Endothelial cell of hepatic sinusoid (primary cell): ENCODE data around the gene PLG.
"Not testable (repeated sequence)": the region's sequence is repeated elsewhere in the genome, so short reads cannot be mapped to it uniquely, and the experiment has no call there.

Source experiments
- in situ Hi-C: cut with HindIII; loops from 2 replicates; pipeline ENCODE4 v1.10.0; 2017; ENCODE audit warnings: low sequenced_read_pairs

The PLG gene

GRCh38 chr6:160697826-160698225, 4.2 kb upstream of the PLG start:
- in situ Hi-C loops, result no loop called here

- in situ Hi-C loops, result not testable (repeated sequence)
Observed at GRCh38 chr6:160704688-160705087, 2.6 kb downstream of the PLG start.

GRCh38 chr6:160708993-160709392, 6.9 kb downstream of the PLG start:
- in situ Hi-C loops, result not testable (repeated sequence)

GRCh38 chr6:160714731-160715316, 12.8 kb downstream of the PLG start:
- in situ Hi-C loops, result loop anchor here (5.0 kb wide), 1 partner anchor 47 kb away; no protein-coding TSS in a partner anchor

DNA sequence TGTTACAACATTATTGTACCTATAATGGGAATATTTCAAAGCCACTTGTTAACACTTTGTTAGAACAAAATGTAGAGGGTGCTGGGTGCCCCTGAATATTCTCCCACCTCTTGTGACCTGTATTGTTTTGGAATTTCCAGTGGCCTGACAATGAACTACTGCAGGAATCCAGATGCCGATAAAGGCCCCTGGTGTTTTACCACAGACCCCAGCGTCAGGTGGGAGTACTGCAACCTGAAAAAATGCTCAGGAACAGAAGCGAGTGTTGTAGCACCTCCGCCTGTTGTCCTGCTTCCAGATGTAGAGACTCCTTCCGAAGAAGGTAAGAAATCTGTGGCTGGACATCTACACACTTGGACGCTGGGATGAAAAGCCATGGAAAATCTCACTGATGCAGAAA, 28.9 kb downstream of the PLG start:
- in situ Hi-C loops, result no loop called here

DNA sequence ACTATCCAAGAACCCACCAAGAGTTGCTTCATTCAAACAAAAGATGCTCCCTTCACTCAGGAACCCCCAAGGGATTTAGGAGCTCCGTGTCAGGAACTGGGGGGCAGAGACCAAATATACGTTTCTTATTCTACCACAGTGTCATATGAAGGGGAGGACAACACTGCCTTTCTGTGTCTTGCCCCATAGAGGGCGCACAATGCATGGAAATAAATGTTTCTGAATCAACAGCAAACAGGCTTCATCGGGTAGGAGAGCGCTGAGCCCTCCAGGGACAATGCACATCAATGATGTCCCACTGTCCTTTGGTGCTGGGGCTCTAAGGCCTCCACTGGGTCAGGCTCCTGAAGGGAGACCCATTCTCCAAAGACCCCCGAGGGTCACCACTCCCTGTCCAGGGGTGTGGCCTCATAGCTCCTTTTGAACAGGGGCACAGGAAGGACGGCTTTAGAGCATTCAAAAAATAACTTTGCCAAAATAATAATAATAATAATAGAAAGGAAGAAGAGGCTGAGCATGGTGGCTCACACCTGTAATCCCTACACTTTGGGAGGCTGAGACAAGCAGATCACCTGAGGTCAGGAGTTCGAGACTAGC, 31.1 kb downstream of the PLG start:
- in situ Hi-C loops, result no loop called here

DNA sequence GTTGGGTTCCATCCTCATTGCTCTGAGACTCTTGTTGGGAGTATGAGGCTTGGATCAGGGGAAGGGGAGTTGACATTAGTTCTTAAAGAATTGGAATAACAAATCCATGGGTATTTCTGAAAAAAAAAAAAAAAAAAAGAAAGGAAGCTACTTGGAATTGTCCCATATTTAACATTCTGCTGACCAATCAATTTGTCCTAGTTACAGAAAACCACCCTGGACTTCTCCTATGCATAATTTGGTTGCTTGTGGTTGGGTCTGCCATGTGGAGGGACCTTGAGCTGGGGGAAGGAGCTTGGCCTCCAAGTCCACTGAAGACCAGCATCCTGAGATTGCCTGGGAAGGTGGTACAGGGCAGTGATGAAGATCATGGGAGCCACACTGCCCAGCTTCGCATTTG, 32.6 kb downstream of the PLG start:
- in situ Hi-C loops, result no loop called here

GRCh38 chr6:160735523-160735922, 33.5 kb downstream of the PLG start:
- in situ Hi-C loops, result no loop called here

- in situ Hi-C loops, result no loop called here
Observed at GRCh38 chr6:160737934-160738333, 35.9 kb downstream of the PLG start.

- in situ Hi-C loops, result no loop called here
Observed at GRCh38 chr6:160739955-160740354, 37.9 kb downstream of the PLG start.

DNA sequence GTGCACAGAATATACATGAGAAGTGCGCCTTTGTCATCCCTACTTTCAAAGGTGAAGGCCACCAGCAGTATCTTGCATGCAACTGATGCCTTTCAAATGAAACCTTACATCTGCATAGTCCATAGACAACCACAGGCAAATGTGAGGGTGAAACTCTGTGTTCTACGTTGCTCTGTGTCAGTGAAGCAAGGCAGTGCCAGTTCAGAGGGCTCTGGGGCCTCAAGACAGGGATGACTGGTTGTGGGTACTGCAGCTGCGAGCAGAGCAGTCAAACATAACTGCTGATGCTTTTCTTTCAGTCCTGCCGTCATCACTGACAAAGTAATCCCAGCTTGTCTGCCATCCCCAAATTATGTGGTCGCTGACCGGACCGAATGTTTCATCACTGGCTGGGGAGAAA, 39.0 kb downstream of the PLG start:
- in situ Hi-C loops, result not testable (repeated sequence)

DNA sequence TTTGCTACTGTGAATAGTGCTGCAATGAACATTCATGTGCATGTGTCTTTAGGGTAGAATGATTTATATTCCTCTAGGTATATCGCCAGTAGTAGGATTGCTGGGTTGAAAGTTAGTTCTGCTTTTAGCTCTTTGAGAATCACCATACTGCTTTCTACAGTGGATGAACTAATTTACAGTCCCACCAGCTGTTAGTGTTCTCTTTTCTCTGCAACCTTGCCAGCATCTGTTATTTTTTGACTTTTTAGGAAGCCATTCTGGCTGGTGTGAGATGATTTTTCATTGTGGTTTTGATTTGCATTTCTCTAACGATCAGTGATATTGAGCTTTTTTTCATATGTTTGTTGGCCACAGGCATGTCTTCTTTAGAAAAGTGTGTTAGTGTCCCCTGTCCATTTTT, 40.0 kb downstream of the PLG start:
- in situ Hi-C loops, result no loop called here

DNA sequence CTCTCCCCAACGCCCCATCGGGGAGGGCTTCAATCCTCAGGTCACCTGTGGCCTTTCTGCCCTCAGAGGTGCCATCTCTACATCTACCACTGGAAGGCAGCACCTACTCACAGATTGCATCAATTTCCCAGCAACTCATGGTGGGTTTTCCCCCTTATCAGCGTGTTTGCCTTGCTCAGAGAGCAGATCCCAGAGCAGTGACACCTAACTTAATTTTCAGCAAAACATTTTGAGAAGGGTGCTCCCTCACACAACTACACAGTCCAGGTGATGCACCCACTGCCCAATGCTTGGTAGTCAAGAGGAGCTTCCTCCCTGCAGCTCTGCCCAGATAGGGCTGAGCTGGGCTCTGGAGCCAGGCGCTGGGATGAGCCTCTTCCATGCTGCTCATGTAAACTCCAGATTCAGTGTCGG, 48.2 kb downstream of the PLG start:
- in situ Hi-C loops, result no loop called here

DNA sequence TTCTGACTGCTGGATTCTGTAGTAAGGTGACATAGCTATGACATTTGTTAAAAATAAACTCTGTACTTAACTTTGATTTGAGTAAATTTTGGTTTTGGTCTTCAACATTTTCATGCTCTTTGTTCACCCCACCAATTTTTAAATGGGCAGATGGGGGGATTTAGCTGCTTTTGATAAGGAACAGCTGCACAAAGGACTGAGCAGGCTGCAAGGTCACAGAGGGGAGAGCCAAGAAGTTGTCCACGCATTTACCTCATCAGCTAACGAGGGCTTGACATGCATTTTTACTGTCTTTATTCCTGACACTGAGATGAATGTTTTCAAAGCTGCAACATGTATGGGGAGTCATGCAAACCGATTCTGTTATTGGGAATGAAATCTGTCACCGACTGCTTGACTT, 51.2 kb downstream of the PLG start:
- in situ Hi-C loops, result not testable (repeated sequence)

- in situ Hi-C loops, result no loop called here
Observed at GRCh38 chr6:160755165-160755564, 53.1 kb downstream of the PLG start.

DNA sequence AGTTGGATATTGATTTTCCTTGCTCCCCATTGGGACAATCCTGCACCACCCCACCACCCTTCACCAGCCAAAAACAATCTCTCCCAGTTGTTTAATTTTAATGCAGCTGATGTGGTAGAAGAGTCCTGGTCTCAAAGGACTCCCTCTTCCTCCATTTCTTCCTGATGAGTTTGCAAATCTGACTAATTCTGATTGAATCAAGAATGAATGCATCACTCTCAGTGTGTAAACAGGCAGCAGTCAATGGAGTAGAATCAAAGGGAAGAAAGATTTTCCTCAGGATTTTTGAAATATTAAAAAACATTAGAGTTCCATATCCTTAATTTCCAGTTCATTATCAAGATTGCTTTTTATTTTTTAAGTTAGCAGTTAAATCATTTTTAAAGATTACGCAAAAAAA, 54.0 kb downstream of the PLG start:
- in situ Hi-C loops, result no loop called here

DNA sequence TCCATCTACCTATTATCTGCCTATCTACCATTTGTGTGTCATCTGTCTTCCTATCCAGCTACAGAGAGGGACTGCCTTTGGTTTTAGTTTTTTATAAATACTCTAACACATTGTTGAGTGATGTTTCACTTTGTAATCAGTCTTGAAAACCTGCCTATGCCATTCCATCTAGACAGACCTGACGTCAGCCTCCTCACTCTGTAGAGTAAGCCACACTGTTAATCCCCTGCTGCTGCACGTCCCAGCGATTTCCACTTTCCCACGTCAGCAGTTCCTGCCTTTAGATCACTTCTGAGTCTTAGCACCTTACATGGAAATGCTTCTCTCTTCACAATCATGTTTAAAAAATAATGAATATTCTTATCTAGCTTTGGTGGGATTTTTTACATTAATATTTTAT, 54.8 kb downstream of the PLG start:
- in situ Hi-C loops, result no loop called here

- in situ Hi-C loops, result loop anchor here (5.0 kb wide), 1 partner anchor 48 kb away; no protein-coding TSS in a partner anchor
Observed at GRCh38 chr6:160764847-160765246, 62.8 kb downstream of the PLG start.

DNA sequence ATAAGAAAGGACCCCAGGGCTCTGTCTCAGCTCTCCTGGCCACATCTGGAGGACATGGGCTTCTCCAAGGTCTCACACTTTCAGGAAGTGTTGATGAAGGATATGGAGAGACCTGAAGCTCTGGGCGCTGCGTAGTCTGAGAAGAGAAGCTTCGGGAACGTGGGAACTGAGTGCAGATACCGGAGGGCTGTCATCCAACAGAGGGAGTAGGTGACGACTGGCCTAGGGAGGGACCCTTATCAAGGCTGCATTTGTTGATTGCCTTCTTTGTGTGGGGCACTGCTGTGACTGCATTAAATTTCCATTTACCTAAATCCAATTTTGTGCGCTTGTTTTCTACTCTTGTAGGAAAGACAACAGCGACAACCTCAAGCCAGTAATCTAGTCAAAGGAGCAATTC, 63.4 kb downstream of the PLG start:
- in situ Hi-C loops, result no loop called here

- in situ Hi-C loops, result no loop called here
Observed at GRCh38 chr6:160766657-160766988, 64.6 kb downstream of the PLG start.

DNA sequence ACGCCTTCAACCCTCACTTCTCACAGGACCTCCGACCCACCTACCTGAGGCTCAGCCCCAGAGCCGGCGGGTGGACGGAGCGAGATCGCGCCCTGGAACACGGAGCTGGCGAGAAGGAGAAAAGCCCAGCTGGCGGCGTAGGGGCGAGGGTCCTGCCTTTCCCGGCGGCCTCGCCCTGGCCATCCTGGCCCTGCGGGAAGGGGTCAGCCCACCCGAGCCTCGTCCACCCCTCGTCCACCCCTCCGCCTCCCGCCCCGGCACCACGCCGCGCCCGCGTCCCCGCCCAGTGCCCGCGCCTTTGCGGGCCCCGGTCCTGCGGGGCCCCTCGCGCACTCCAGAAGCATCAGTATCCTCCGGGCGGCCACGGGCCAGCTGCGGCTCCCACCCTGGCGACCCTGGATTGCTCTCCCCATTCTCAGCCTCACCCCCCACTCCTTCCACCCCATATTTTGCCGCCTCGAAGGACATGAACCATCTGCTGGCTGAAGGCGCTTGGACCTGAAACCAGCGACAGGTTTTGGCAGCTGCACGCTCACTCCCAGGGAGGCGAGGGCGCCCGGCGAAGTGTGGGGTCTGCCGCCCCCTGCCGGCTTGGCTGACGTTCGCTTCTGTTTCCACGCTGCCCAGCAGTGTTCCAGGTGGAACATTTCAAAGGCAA, 65.1 kb downstream of the PLG start:
- in situ Hi-C loops, result no loop called here

DNA sequence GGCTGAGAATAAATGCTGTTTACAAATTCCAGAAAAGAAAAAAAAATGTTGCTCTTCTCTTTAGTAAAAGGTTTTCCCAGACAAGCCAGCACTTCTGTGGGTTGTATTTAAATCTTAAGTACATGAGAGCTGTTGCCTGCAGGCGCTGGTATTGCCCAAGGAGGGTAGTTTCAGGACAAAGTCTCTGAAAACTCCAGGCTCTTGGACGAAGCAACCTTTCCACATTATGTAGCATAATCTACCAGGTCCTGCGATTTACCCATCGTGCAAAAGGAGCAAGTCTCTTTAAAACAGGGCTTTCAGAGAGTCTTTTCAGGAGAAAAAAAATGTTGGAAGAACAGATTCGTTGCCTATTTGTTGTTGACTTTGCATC, 65.6 kb downstream of the PLG start:
- in situ Hi-C loops, result no loop called here

- in situ Hi-C loops, result no loop called here
Observed at GRCh38 chr6:160768101-160768500, 66.1 kb downstream of the PLG start.
